B cell (primary cell): ENCODE measurements around the gene ATAT1. TPM values are rescaled to one million over a fixed set of nuclear protein-coding genes. Genes with fewer than 3 reads are reported as not detected.

ENCODE experiments used
- ATAC-seq: fragments of 200-7000 bp; cut with Tn5 transposase; one replicate; pipeline ENCODE4 v1.10.0; 2021; ENCODE audit warnings: low read depth, mild to moderate bottlenecking, moderate number of reproducible peaks, moderate library complexity
- CTCF ChIA-PET: fragments of 350-600 bp; sonication (Branson Sonifier 250); formaldehyde crosslinking; loops from one replicate; lab custom pipeline; 2021; ENCODE audit warnings: antibody characterized with exemption, inconsistent platforms; lab: Charles Lee
- POLR2A ChIA-PET: fragments of 350-600 bp; sonication (Branson Sonifier 250); formaldehyde crosslinking; loops from one replicate; lab custom pipeline; 2021; ENCODE audit warnings: antibody characterized with exemption; lab: Charles Lee
- DNase-seq: peaks from one replicate; pipeline ENCODE4 v3.0.0; 2013
- H2AFZ ChIP-seq: 2 replicates; pipeline ENCODE4 v1.6.1; 2012; ENCODE audit warnings: mild to moderate bottlenecking, low read depth, low read length; ENCODE audit not compliant: insufficient read depth, poor library complexity, severe bottlenecking
- H3K27ac ChIP-seq, 2 donors: 1 replicate in 1 of 2; 2 replicates in 1 of 2; pipeline ENCODE4 v1.5.1; 2012 to 2013; ENCODE audit warnings: low read length in 2 of 2, mild to moderate bottlenecking in 2 of 2, moderate library complexity in 1 of 2
- H3K27me3 ChIP-seq, 4 experiments: fragments of 200-600 bp in 1 of 4; sonication (generic) in 1 of 4; replicated peaks in 1 of 4; 1 replicate in 2 of 4; 2 replicates in 2 of 4; pipeline versions ENCODE4 v1.6.1 to v1.7.0; 2013 to 2016; ENCODE audit warnings: low read length in 3 of 4, mild to moderate bottlenecking in 2 of 4, mixed read lengths in 1 of 4, moderate library complexity in 1 of 4; ENCODE audit not compliant: insufficient read depth in 4 of 4, control insufficient read depth in 3 of 4; ENCODE audit errors: control extremely low read depth in 1 of 4
- H3K36me3 ChIP-seq, 2 experiments: replicated peaks in 1 of 2; 1 replicate in 1 of 2; 2 replicates in 1 of 2; pipeline versions ENCODE4 v1.6.1 to v1.7.1; 2013; ENCODE audit warnings: low read length in 1 of 2; ENCODE audit not compliant: insufficient read depth in 2 of 2, control insufficient read depth in 1 of 2; ENCODE audit errors: control extremely low read depth in 1 of 2, extremely low read depth in 1 of 2
- H3K4me1 ChIP-seq, 2 donors: fragments of 200-600 bp in 1 of 2; sonication (generic) in 1 of 2; 1 replicate in 1 of 2; 2 replicates in 1 of 2; pipeline versions ENCODE4 v1.5.1 to v1.6.1; 2013 to 2017; ENCODE audit warnings: low read length in 2 of 2; ENCODE audit not compliant: control insufficient read depth in 2 of 2, insufficient read depth in 2 of 2
- H3K4me2 ChIP-seq: replicated peaks from 2 replicates; pipeline ENCODE3; 2012; ENCODE audit warnings: mild to moderate bottlenecking, low read depth, low read length; ENCODE audit not compliant: poor library complexity, severe bottlenecking
- H3K4me3 ChIP-seq, 5 experiments: fragments of 200-600 bp in 1 of 5; sonication (generic) in 1 of 5; 1 replicate in 3 of 5; 2 replicates in 2 of 5; pipeline versions ENCODE4 v1.5.1 to v1.7.0; 2011 to 2016; ENCODE audit warnings: low read length in 4 of 5, mild to moderate bottlenecking in 4 of 5, low read depth in 2 of 5, control low read depth in 1 of 5, moderate library complexity in 1 of 5; ENCODE audit not compliant: insufficient read depth in 1 of 5; ENCODE audit errors: control extremely low read depth in 1 of 5, extremely low read depth in 1 of 5
- H3K79me2 ChIP-seq: fragments of 200-600 bp; sonication (generic); one replicate; pipeline ENCODE4 v1.6.0; 2016; ENCODE audit warnings: low read length; ENCODE audit not compliant: control insufficient read depth, insufficient read depth
- H3K9ac ChIP-seq: fragments of 200-600 bp; sonication (generic); 2 replicates; pipeline ENCODE4 v1.6.1; 2017; ENCODE audit warnings: mild to moderate bottlenecking, low read length, moderate library complexity
- H3K9me3 ChIP-seq, 3 donors: one replicate each; pipeline versions ENCODE4 v1.6.1 to v1.7.1; 2013; ENCODE audit warnings: low read length in 2 of 3; ENCODE audit not compliant: control insufficient read depth in 2 of 3, insufficient read depth in 1 of 3; ENCODE audit errors: control extremely low read depth in 1 of 3
- H4K20me1 ChIP-seq: 2 replicates; pipeline ENCODE4 v1.6.0; 2012; ENCODE audit warnings: mild to moderate bottlenecking, low read length; ENCODE audit not compliant: insufficient read depth, control insufficient read depth, poor library complexity, severe bottlenecking
- H3K27ac Mint-ChIP-seq: one replicate; pipeline ENCODE4 v1.8.0; 2021; ENCODE audit warnings: mixed read lengths
- H3K27me3 Mint-ChIP-seq: one replicate; pipeline ENCODE4 v1.8.0; 2021; ENCODE audit warnings: mixed read lengths
- H3K4me1 Mint-ChIP-seq: one replicate; pipeline ENCODE4 v1.8.0; 2021; ENCODE audit warnings: mixed read lengths
- H3K4me3 Mint-ChIP-seq: one replicate; pipeline ENCODE4 v1.8.0; 2021; ENCODE audit warnings: mixed read lengths
- H3K9me3 Mint-ChIP-seq: one replicate; pipeline ENCODE4 v1.8.0; 2022; ENCODE audit warnings: mixed read lengths; ENCODE audit not compliant: insufficient read depth
- CTCF ChIP-seq: fragments of 200-600 bp; IDR thresholded peaks from one replicate; pipeline ENCODE4 v1.8.0; 2022; ENCODE audit warnings: antibody characterized with exemption, mild to moderate bottlenecking
- EZH2 ChIP-seq: IDR thresholded peaks from 2 replicates; pipeline ENCODE4 v1.6.1; 2012; ENCODE audit warnings: borderline replicate concordance, low read depth, mild to moderate bottlenecking, moderate library complexity, low read length; ENCODE audit not compliant: insufficient read depth, poor library complexity, severe bottlenecking
- WGBS: methylation state at CpG from one replicate; pipeline ENCODE4 v1.1.5; 2013; ENCODE audit warnings: missing lambda C conversion rate; ENCODE audit not compliant: insufficient coverage; 5-methylcytosine and 5-hydroxymethylcytosine counted together
- intact Hi-C: fragments of 100-400 bp; cut with micrococcal nuclease; formaldehyde crosslinking; loops from one replicate; pipeline ENCODE4 v1.10.0; 2022
- polyA plus RNA-seq: library from polyadenylated mRNA; depleted of rRNA; stranded (reverse); fragments of >200 nt; gene quantifications from 2 replicates; pipeline ENCODE4 v1.2.3, GENCODE V29; 2012
- total RNA-seq, 2 donors: library from RNA; stranded (reverse); fragments of 120-200 nt in 1 of 2; gene quantifications; 1 replicate in 1 of 2; 2 replicates in 1 of 2; pipeline versions ENCODE4 v1.2.3 to v1.2.4, GENCODE V29; 2013 to 2022

The ATAT1 gene
- total and polyA plus RNA-seq, 2 donors (not counting 1 experiment from before 2014, with no cell fraction given) = 15.7 to 21.5 TPM

- TF ChIP-seq CTCF (no peak), EZH2 (no peak)
- POLR2A ChIA-PET = interaction anchor here (0.6 kb wide), 1 partner anchor 68 kb away, joined by 5 read pairs; no protein-coding TSS in a partner anchor
- Mint-ChIP-seq H3K9me3 (no peaks in the 10 kb centered on the region), H3K27me3 (no peaks in the 10 kb centered on the region), H3K4me3 (no peak overlapping the region), H3K4me1 (peaks cover 2% of the 10 kb centered on the region), H3K27ac (no peak overlapping the region)
- Histone ChIP-seq H3K4me3 (no peak overlapping the region), H3K9me3 (no peaks in the 10 kb centered on the region), H3K4me2 (no peak overlapping the region), H3K27ac (no peak overlapping the region), H3K36me3 (peaks cover 3 to 13% of the 10 kb centered on the region in 2 experiments), H3K4me1 (no peaks in the 10 kb centered on the region), H2AFZ (no peak overlapping the region), H4K20me1 (no peaks in the 10 kb centered on the region), H3K79me2 (no peaks in the 10 kb centered on the region), H3K27me3 (no peaks in the 10 kb centered on the region), H3K9ac (no peak overlapping the region)
- intact Hi-C loops = no loop called here
- CTCF ChIA-PET = interaction anchor here (1.2 to 1.8 kb wide), 2 partner anchors 82 to 96 kb away, joined by 3 to 8 read pairs; no protein-coding TSS in a partner anchor
- no peak for DNase-seq
- WGBS = 66% methylated on average over 10 of the region's 10 CpGs
- no peak for ATAC-seq
Observed at GRCh38 chr6:30640481-30640880, 13.8 kb downstream of the ATAT1 start.

- Mint-ChIP-seq H3K4me1 (peaks cover 7% of the 10 kb centered on the region), H3K9me3 (no peaks in the 10 kb centered on the region), H3K27me3 (no peaks in the 10 kb centered on the region), H3K27ac (no peak overlapping the region), H3K4me3 (no peak overlapping the region)
- WGBS = no CpG with 5 or more reads among the region's 1 CpG
- peaks cover 0 to 1% of the 10 kb centered on the region in 2 donors for H3K4me1 ChIP-seq
- TF ChIP-seq EZH2 (no peak), CTCF (no peak)
- H3K79me2 ChIP-seq = peaks cover 3% of the 10 kb centered on the region
- POLR2A ChIA-PET = interaction anchor here (0.7 kb wide), 1 partner anchor 28 kb away, joined by 3 read pairs; no protein-coding TSS in a partner anchor
- no peak overlapping the region for H3K4me2 ChIP-seq
- H3K27ac ChIP-seq = no peak overlapping the region
- CTCF ChIA-PET = interaction anchor here (0.7 to 1.8 kb wide), 3 partner anchors 96 to 402 kb away, joined by 3 to 8 read pairs (median 3); no protein-coding TSS in a partner anchor
- no peak overlapping the region for H3K9ac ChIP-seq
- H3K36me3 ChIP-seq = peaks cover 3 to 15% of the 10 kb centered on the region in 2 experiments
- H3K4me3 ChIP-seq = no peak overlapping the region
- no peaks in the 10 kb centered on the region for H3K27me3 ChIP-seq
- H4K20me1 ChIP-seq = peaks cover 5% of the 10 kb centered on the region
- DNase-seq = no peak
- H2AFZ ChIP-seq = no peak overlapping the region
- no peaks in the 10 kb centered on the region for H3K9me3 ChIP-seq
- intact Hi-C loops = no loop called here
- no peak for ATAC-seq
Observed at GRCh38 chr6:30641048-30641447, 14.4 kb downstream of the ATAT1 start.
